GM23248 (cell line): ENCODE results near the gene ZYX. TPM values are rescaled to one million over a fixed set of nuclear protein-coding genes. Genes with fewer than 3 reads are reported as not detected.

ENCODE experiments used
- DNase-seq: peaks from one replicate; pipeline ENCODE4 v3.0.0-alpha.2; 2015
- H2AFZ ChIP-seq: fragments of 200-600 bp; sonication (generic); 2 replicates; pipeline ENCODE4 v1.6.1; 2016; ENCODE audit warnings: antibody characterized with exemption
- H3F3A ChIP-seq: fragments of 200-600 bp; sonication (generic); 2 replicates; pipeline ENCODE4 v1.6.1; 2016; ENCODE audit warnings: mild to moderate bottlenecking, antibody characterized with exemption, mixed run types; ENCODE audit not compliant: insufficient read depth
- H3K27ac ChIP-seq: fragments of 200-600 bp; sonication (generic); 2 replicates; pipeline ENCODE4 v1.5.1; 2016; ENCODE audit warnings: mild to moderate bottlenecking
- H3K27me3 ChIP-seq: fragments of 200-600 bp; sonication (generic); replicated peaks from 2 replicates; pipeline ENCODE4 v1.6.1; 2016; ENCODE audit warnings: mild to moderate bottlenecking; ENCODE audit not compliant: insufficient read depth
- H3K36me3 ChIP-seq: fragments of 200-600 bp; sonication (generic); 2 replicates; pipeline ENCODE4 v1.6.1; 2016; ENCODE audit warnings: low read depth, mild to moderate bottlenecking
- H3K4me1 ChIP-seq: fragments of 200-600 bp; sonication (generic); 2 replicates; pipeline ENCODE4 v1.6.1; 2016; ENCODE audit warnings: mild to moderate bottlenecking; ENCODE audit not compliant: insufficient read depth
- H3K4me2 ChIP-seq: fragments of 200-600 bp; sonication (generic); one replicate; pipeline ENCODE4 v1.6.1; 2016; ENCODE audit warnings: mild to moderate bottlenecking; ENCODE audit not compliant: unreplicated experiment
- H3K4me3 ChIP-seq: fragments of 200-600 bp; sonication (generic); 2 replicates; pipeline ENCODE4 v1.5.1; 2016; ENCODE audit warnings: mild to moderate bottlenecking
- H3K79me2 ChIP-seq: fragments of 200-600 bp; sonication (generic); 2 replicates; pipeline ENCODE4 v1.6.1; 2016; ENCODE audit warnings: mild to moderate bottlenecking; ENCODE audit not compliant: insufficient read depth
- H3K9ac ChIP-seq: fragments of 200-600 bp; sonication (generic); 2 replicates; pipeline ENCODE4 v1.6.1; 2016; ENCODE audit warnings: mild to moderate bottlenecking
- H3K9me2 ChIP-seq: fragments of 200-600 bp; sonication (generic); 2 replicates; pipeline ENCODE4 v1.6.1; 2016; ENCODE audit warnings: mixed run types, mild to moderate bottlenecking, moderate library complexity; ENCODE audit not compliant: insufficient read depth
- H3K9me3 ChIP-seq: fragments of 200-600 bp; sonication (generic); one replicate; pipeline ENCODE4 v1.6.1; 2017; ENCODE audit warnings: low read depth
- H4K20me1 ChIP-seq: fragments of 200-600 bp; sonication (generic); 2 replicates; pipeline ENCODE4 v1.6.0; 2016; ENCODE audit not compliant: insufficient read depth
- EZH2 ChIP-seq: fragments of 200-600 bp; sonication (generic); IDR thresholded peaks from 2 replicates; pipeline ENCODE4 v1.6.1; 2018; ENCODE audit warnings: antibody characterized with exemption, mild to moderate bottlenecking; ENCODE audit not compliant: insufficient read depth, poor library complexity, severe bottlenecking
- EZH2phosphoT487 ChIP-seq: fragments of 200-600 bp; sonication (generic); IDR thresholded peaks from 2 replicates; pipeline ENCODE4 v1.6.1; 2018; ENCODE audit warnings: antibody characterized with exemption, moderate library complexity, mild to moderate bottlenecking, low read depth; ENCODE audit not compliant: insufficient read depth
- WGBS, 2 experiments: methylation state at CpG; one replicate each; pipeline ENCODE4 v1.1.6; 2015 to 2017; ENCODE audit warnings: low lambda C conversion rate in 2 of 2, low coverage in 1 of 2; ENCODE audit errors: missing lambda C conversion rate in 2 of 2; 5-methylcytosine and 5-hydroxymethylcytosine counted together
- in situ Hi-C: fragments of 300-500 bp; cut with MboI; formaldehyde crosslinking; loops from 2 replicates; pipeline ENCODE4 v1.15.0; 2020
- polyA plus RNA-seq: library from polyadenylated mRNA; unstranded; fragments of >200 nt; fragmentation: Nextera tagmentation; extraction: Ambion mirVana; gene quantifications from 2 replicates; pipeline ENCODE4 v1.2.1, GENCODE V29; 2016
- total RNA-seq: library from RNA; depleted of rRNA; stranded (reverse); fragments of >200 nt; shearing (Covaris generic); gene quantifications from 2 replicates; pipeline ENCODE4 v1.2.3, GENCODE V29; 2014

The ZYX gene
- total and polyA plus RNA-seq, 2 experiments from 2014 or later: 148 to 380 TPM

- no peaks in the 10 kb centered on the region for H3K9me3 ChIP-seq
- H3K9ac ChIP-seq: no peak overlapping the region
- in situ Hi-C loops: no loop called here
- TF ChIP-seq EZH2phosphoT487 (no peak), EZH2 (no peak)
- H3K4me2 ChIP-seq: no peak overlapping the region
- H3K4me3 ChIP-seq: no peak overlapping the region
- H2AFZ ChIP-seq: no peak overlapping the region
- no peaks in the 10 kb centered on the region; the same call in 1 of the 2 replicates for H4K20me1 ChIP-seq
- peaks cover 38% of the 10 kb centered on the region for H3K4me1 ChIP-seq
- H3K27ac ChIP-seq: no peak overlapping the region
- H3K27me3 ChIP-seq: no peaks in the 10 kb centered on the region
- 88 to 90% methylated on average over 14 of the region's 14 CpGs for WGBS, 2 experiments
- peaks cover 51% of the 10 kb centered on the region for H3F3A ChIP-seq
- peaks cover 5% of the 10 kb centered on the region for H3K79me2 ChIP-seq
- H3K36me3 ChIP-seq: peaks cover 27% of the 10 kb centered on the region
- H3K9me2 ChIP-seq: no peaks in the 10 kb centered on the region
- no peak for DNase-seq
Measured at GRCh38 chr7:143393267-143394041, 12.3 kb downstream of the ZYX start.

DNA sequence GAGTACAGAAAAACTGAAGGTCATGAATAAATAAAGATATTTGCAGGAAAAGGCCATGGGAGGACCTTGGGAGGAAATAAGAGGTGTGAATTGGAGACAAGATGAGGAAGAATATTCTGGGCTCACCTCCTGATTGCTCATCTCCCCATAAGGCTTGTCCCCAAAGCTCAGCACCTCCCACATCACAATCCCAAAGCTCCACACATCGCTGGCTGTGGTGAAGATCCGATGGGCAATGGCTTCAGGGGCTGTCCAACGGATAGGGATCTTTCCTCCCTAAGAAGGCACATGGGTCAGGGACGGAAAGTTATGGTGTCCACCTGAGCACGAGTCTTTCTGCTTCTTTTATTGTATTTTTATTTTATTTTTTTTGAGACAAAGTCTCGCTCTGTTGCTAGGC is 12.9 kb downstream of the ZYX start:
- peaks cover 24% of the 10 kb centered on the region for H3K36me3 ChIP-seq
- 0 out of 2 replicates have a peak, but pooled peaks cover 3% of the 10 kb centered on the region for H3K79me2 ChIP-seq
- no peak overlapping the region for H3K9ac ChIP-seq
- H2AFZ ChIP-seq: no peak overlapping the region
- WGBS, 2 experiments: 98 to 99% methylated on average over 6 of the region's 6 CpGs
- no peak overlapping the region for H3K4me3 ChIP-seq
- no peaks in the 10 kb centered on the region for H3K9me3 ChIP-seq
- TF ChIP-seq EZH2 (no peak), EZH2phosphoT487 (no peak)
- no peaks in the 10 kb centered on the region for H3K9me2 ChIP-seq
- H4K20me1 ChIP-seq: no peaks in the 10 kb centered on the region; the same call in 1 of the 2 replicates
- H3K27me3 ChIP-seq: no peaks in the 10 kb centered on the region
- in situ Hi-C loops: no loop called here
- no peak overlapping the region for H3K27ac ChIP-seq
- H3K4me2 ChIP-seq: no peak overlapping the region
- no peak for DNase-seq
- peaks cover 38% of the 10 kb centered on the region for H3K4me1 ChIP-seq
- peaks cover 45% of the 10 kb centered on the region for H3F3A ChIP-seq

GRCh38 chr7:143394777-143395176 is 13.6 kb downstream of the ZYX start:
- H3K4me1 ChIP-seq: peaks cover 36% of the 10 kb centered on the region
- H3K27ac ChIP-seq: no peak overlapping the region
- H3K9me3 ChIP-seq: no peaks in the 10 kb centered on the region
- no peak overlapping the region for H2AFZ ChIP-seq
- TF ChIP-seq EZH2 (no peak), EZH2phosphoT487 (no peak)
- H3K27me3 ChIP-seq: no peaks in the 10 kb centered on the region
- in situ Hi-C loops: no loop called here
- no peaks in the 10 kb centered on the region for H4K20me1 ChIP-seq
- DNase-seq: no peak
- no peaks in the 10 kb centered on the region for H3K9me2 ChIP-seq
- H3K9ac ChIP-seq: no peak overlapping the region
- 82 to 88% methylated on average over 6 of the region's 6 CpGs for WGBS, 2 experiments
- peaks cover 18% of the 10 kb centered on the region for H3K36me3 ChIP-seq
- no peak overlapping the region for H3K4me2 ChIP-seq
- no peak overlapping the region for H3K4me3 ChIP-seq
- H3K79me2 ChIP-seq: no peaks in the 10 kb centered on the region
- H3F3A ChIP-seq: peaks cover 38% of the 10 kb centered on the region

- no peaks in the 10 kb centered on the region for H3K27me3 ChIP-seq
- 80 to 83% methylated on average over 21 of the region's 21 CpGs for WGBS, 2 experiments
- no peaks in the 10 kb centered on the region for H4K20me1 ChIP-seq
- no peak overlapping the region for H2AFZ ChIP-seq
- H3K9me2 ChIP-seq: no peaks in the 10 kb centered on the region
- in situ Hi-C loops: no loop called here
- TF ChIP-seq EZH2 (no peak), EZH2phosphoT487 (no peak)
- no peaks in the 10 kb centered on the region for H3K9me3 ChIP-seq
- peaks cover 31% of the 10 kb centered on the region for H3F3A ChIP-seq
- peaks cover 14% of the 10 kb centered on the region for H3K36me3 ChIP-seq
- H3K9ac ChIP-seq: no peak overlapping the region
- DNase-seq: peak; percentile 42
- no peak overlapping the region for H3K27ac ChIP-seq
- H3K4me2 ChIP-seq: no peak overlapping the region
- H3K4me3 ChIP-seq: no peak overlapping the region
- H3K79me2 ChIP-seq: no peaks in the 10 kb centered on the region
- peaks cover 29% of the 10 kb centered on the region for H3K4me1 ChIP-seq
Measured at GRCh38 chr7:143395187-143396149, 14.3 kb downstream of the ZYX start.
